Neutrophil (primary cell): Measurements from ENCODE around the gene EFNB2.

Experiments
- H3K27ac ChIP-seq: fragments of 200-600 bp; sonication (generic); 2 replicates; pipeline ENCODE4 v1.5.1; 2016; ENCODE audit warnings: mild to moderate bottlenecking, moderate library complexity
- H3K27me3 ChIP-seq: fragments of 200-600 bp; sonication (generic); 2 replicates; pipeline ENCODE4 v1.6.0; 2016; ENCODE audit warnings: mild to moderate bottlenecking
- H3K36me3 ChIP-seq: fragments of 200-600 bp; sonication (generic); 2 replicates; pipeline ENCODE4 v1.5.1; 2017
- H3K4me1 ChIP-seq, 2 experiments: fragments of 200-600 bp in 1 of 2; sonication (generic) in 1 of 2; 1 replicate in 1 of 2; 2 replicates in 1 of 2; pipeline versions ENCODE4 v1.5.1 to v1.6.1; 2013 to 2016; ENCODE audit warnings: low read depth in 1 of 2, low read length in 1 of 2, mild to moderate bottlenecking in 1 of 2, moderate library complexity in 1 of 2; ENCODE audit not compliant: control insufficient read depth in 1 of 2, insufficient read depth in 1 of 2
- H3K4me3 ChIP-seq, 2 experiments: fragments of 200-600 bp in 1 of 2; sonication (generic) in 1 of 2; 1 replicate in 1 of 2; 2 replicates in 1 of 2; pipeline ENCODE4 v1.5.1; 2013 to 2016; ENCODE audit warnings: low read depth in 1 of 2, low read length in 1 of 2, mild to moderate bottlenecking in 1 of 2, moderate library complexity in 1 of 2
- H3K9me3 ChIP-seq: fragments of 200-600 bp; sonication (generic); 2 replicates; pipeline ENCODE4 v1.5.1; 2016
- TF ChIP-seq, protein P1 (sequence below): fragments of 200-600 bp; sonication (generic); IDR thresholded peaks from 2 replicates; pipeline ENCODE4 v1.5.1; 2016; ENCODE audit warnings: antibody characterized with exemption

The EFNB2 gene

DNA sequence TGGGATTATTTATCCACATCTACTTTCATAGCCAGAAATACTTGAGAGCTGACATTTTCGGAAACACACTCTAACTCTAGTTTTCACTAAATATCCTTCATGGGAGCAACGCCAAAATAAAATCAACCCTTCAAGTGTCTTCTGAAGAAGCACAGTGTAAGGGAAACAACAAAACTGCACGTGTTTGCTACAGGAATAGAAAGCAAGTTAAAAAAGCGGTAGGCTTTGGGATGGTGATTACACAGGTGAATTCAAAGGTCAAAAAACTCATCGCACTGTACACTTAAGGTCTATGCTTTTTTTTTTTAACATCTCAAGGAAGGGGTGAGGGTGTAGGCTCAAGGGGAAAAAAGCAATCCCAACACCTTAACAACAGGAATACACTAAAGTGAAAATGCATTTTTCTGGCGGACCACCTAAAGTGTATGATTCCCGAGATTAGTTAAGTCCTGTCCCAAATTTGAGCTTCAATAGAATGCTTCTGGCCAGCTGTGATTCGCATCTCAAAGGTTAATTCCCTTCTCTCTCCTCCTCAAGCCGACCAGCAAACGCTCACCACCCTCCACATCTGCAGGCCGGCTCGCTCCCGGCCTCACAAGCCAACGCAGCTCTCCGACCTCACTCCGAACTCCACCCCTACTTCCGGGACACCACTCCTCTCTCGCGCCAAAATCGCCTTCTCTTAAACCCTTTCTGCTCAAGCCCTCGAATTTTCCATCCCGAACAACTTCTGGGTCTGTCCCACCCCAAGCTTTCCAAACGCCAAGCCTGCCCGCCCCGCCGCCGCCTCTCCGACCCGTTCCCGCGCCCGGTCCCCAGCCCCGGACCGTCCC lies 31.4 kb upstream of the EFNB2 start:
- Histone ChIP-seq H3K4me1 (peaks cover 34 to 41% of the 10 kb centered on the region in 2 experiments), H3K27ac (peak overlapping the region; percentile 96), H3K36me3 (no peaks in the 10 kb centered on the region), H3K27me3 (no peaks in the 10 kb centered on the region), H3K9me3 (no peaks in the 10 kb centered on the region), H3K4me3 (peak overlapping the region; percentile 92 to 97)
- TF ChIP-seq, protein P1, sequence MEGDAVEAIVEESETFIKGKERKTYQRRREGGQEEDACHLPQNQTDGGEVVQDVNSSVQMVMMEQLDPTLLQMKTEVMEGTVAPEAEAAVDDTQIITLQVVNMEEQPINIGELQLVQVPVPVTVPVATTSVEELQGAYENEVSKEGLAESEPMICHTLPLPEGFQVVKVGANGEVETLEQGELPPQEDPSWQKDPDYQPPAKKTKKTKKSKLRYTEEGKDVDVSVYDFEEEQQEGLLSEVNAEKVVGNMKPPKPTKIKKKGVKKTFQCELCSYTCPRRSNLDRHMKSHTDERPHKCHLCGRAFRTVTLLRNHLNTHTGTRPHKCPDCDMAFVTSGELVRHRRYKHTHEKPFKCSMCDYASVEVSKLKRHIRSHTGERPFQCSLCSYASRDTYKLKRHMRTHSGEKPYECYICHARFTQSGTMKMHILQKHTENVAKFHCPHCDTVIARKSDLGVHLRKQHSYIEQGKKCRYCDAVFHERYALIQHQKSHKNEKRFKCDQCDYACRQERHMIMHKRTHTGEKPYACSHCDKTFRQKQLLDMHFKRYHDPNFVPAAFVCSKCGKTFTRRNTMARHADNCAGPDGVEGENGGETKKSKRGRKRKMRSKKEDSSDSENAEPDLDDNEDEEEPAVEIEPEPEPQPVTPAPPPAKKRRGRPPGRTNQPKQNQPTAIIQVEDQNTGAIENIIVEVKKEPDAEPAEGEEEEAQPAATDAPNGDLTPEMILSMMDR, result no peak

DNA sequence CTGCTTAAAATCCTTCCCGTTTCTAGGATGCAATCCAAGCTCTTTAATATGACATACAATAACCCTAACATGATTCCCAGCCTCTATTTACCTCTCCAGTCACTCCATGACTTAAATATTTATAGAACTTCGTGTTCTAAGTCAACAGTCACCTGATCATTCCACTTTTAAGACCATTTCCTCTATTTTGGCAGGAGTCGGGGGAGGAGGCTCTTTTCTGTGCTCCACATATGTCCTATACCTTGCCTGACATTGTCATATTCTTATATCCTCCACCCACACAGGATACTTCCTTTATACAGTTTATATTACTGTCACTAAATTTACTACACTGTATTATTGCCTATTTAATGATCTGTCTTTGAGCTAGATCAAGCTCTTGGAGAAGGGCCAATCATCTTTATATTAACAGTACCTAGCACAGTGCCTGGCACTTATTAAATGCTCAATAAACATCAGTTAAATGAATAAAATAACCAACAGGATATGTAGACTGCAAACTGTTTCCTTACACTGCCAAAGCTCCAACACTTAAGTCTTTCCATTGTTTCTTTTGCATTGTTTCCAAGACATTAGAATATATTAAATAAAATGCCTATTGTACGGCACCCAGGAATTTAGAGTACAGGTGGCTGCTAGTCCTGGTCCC lies 29.8 kb upstream of the EFNB2 start:
- no peaks in the 10 kb centered on the region for H3K36me3 ChIP-seq
- peak overlapping the region; percentile 4 for H3K27ac ChIP-seq
- H3K4me3 ChIP-seq, result no peak overlapping the region
- no peaks in the 10 kb centered on the region for H3K27me3 ChIP-seq
- TF ChIP-seq, protein P1, result no peak
- H3K9me3 ChIP-seq, result no peaks in the 10 kb centered on the region
- peaks cover 37 to 41% of the 10 kb centered on the region in 2 experiments for H3K4me1 ChIP-seq

- H3K27ac ChIP-seq, result no peak overlapping the region
Observed at GRCh38 chr13:106562301-106562700, 26.8 kb upstream of the EFNB2 start.

DNA sequence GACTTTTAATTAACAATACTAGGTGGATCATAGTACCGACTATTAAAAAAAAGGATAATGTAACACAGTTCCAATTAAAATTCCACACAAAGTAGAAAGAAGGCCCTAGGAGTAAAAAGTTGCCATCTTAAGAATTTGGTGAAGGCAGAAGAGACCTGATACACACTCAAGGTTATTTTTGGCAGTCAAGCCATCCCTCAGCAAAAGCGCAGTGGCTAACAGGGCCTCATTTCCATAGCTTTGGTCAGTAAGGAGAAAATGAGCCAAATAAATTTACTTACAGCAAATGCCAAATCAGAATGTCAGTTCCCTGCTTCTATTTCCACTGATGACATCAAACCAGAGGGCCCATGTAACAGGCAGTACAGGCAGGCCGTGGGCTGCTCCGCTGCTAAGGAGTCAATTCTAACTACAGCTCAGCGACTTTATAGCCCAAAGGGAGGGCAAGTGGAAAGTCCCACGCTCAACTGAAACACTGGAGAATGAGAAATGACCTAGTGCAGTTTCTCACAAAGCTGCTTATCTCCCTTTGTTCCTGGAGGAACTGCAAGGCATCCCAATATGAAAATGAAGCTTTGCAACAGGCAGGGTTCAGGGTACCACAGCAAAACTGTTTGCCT lies 26.2 kb upstream of the EFNB2 start:
- TF ChIP-seq, protein P1, result no peak
- no peaks in the 10 kb centered on the region for H3K9me3 ChIP-seq
- H3K4me1 ChIP-seq, result peaks cover 24 to 27% of the 10 kb centered on the region in 2 experiments
- no peak overlapping the region for H3K4me3 ChIP-seq
- no peak overlapping the region for H3K27ac ChIP-seq
- H3K36me3 ChIP-seq, result peaks cover 28% of the 10 kb centered on the region
- H3K27me3 ChIP-seq, result no peaks in the 10 kb centered on the region

More at GRCh38 chr13:106562301-106562700, 26.8 kb upstream of the EFNB2 start:
- Histone ChIP-seq H3K27me3 (no peaks in the 10 kb centered on the region), H3K4me3 (no peak overlapping the region), H3K9me3 (no peaks in the 10 kb centered on the region), H3K4me1 (peaks cover 29 to 31% of the 10 kb centered on the region in 2 experiments), H3K36me3 (peaks cover 22% of the 10 kb centered on the region)
- TF ChIP-seq, protein P1, result no peak

DNA sequence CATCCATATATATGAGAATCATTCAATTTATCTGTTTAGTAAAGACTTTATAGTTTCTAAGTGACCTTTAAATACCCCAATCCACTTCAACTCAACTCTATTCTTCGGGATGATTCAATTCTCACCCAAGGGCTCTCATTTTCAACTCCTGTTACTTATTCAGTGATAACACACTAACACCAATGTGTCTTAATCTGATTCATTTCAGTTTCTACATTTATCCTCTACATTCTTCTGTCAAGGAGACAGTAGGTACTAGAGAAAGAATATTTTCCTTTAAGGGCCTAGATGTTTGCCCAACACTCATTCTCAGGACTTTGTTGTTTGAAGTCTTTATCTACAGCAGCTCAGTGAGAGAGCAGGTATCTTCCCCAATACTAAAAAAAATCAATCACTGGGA lies 25.4 kb upstream of the EFNB2 start:
- Histone ChIP-seq H3K27ac (no peak overlapping the region), H3K4me1 (peaks cover 16 to 18% of the 10 kb centered on the region in 2 experiments), H3K4me3 (no peak overlapping the region), H3K9me3 (no peaks in the 10 kb centered on the region), H3K36me3 (peaks cover 37% of the 10 kb centered on the region), H3K27me3 (no peaks in the 10 kb centered on the region)
- TF ChIP-seq, protein P1, result no peak
